Peyer's patch (tissue), 4 donors: ENCODE data around the gene MYLK. TPM values are rescaled to one million over a fixed set of nuclear protein-coding genes. Genes with fewer than 3 reads are reported as not detected.
"Not testable (repeated sequence)": the region's sequence is repeated elsewhere in the genome, so short reads cannot be mapped to it uniquely, and the experiment has no call there.

ENCODE experiments used
- DNase-seq, 3 donors: peaks; one replicate each; pipeline ENCODE4 v3.0.0-alpha.2; 2017 to 2019
- H3K27ac ChIP-seq, 4 donors: fragments of 200-600 bp; sonication (generic); one replicate each; pipeline ENCODE4 v1.5.1; 2016 to 2019
- H3K27me3 ChIP-seq, 2 donors: fragments of 200-600 bp; sonication (generic); one replicate each; pipeline ENCODE4 v1.5.1; 2019
- H3K36me3 ChIP-seq, 3 donors: fragments of 200-600 bp; sonication (generic); one replicate each; pipeline ENCODE4 v1.5.1; 2016 to 2019
- H3K4me1 ChIP-seq, 4 donors: fragments of 200-600 bp; sonication (generic); one replicate each; pipeline ENCODE4 v1.5.1; 2016 to 2019
- H3K4me3 ChIP-seq, 4 donors: fragments of 200-600 bp; sonication (generic); 1 replicate in 3 of 4; 2 replicates in 1 of 4; pipeline ENCODE4 v1.5.1; 2016 to 2019; ENCODE audit warnings: mild to moderate bottlenecking in 1 of 4
- H3K9me3 ChIP-seq, 4 donors: fragments of 200-600 bp; sonication (generic); one replicate each; pipeline ENCODE4 v1.5.1; 2016 to 2019; ENCODE audit warnings: mild to moderate bottlenecking in 1 of 4
- CTCF ChIP-seq, 6 experiments: fragments of 450-650 bp in 4 of 6; fragments of 200-600 bp in 2 of 6; sonication (generic) in 1 of 6; IDR thresholded peaks; one replicate each; pipeline ENCODE4 v1.5.1; 2017 to 2019; ENCODE audit warnings: antibody characterized with exemption in 6 of 6, mild to moderate bottlenecking in 3 of 6, moderate library complexity in 1 of 6
- POLR2A ChIP-seq, 2 donors: fragments of 450-650 bp; IDR thresholded peaks; one replicate each; pipeline ENCODE4 v1.5.1; 2017; ENCODE audit warnings: antibody characterized with exemption in 2 of 2, mild to moderate bottlenecking in 2 of 2, moderate library complexity in 2 of 2
- total RNA-seq, 4 donors: library from RNA; depleted of rRNA; stranded (reverse); fragments of >200 nt; gene quantifications; one replicate each; pipeline ENCODE4 v1.1.0, GENCODE V29; 2016

Gene MYLK
- total RNA-seq, 4 donors from 2014 or later: 81.3 to 117 (median 94.1) TPM

- no peak overlapping the region for H3K4me3 ChIP-seq
- no peak overlapping the region for H3K27ac ChIP-seq
- DNase-seq: no peak
- no peaks in the 10 kb centered on the region for H3K36me3 ChIP-seq
- no peaks in the 10 kb centered on the region for H3K27me3 ChIP-seq
- no peaks in the 10 kb centered on the region for H3K4me1 ChIP-seq
- peaks cover 0 to 8% (median 0%) of the 10 kb centered on the region in 4 donors for H3K9me3 ChIP-seq
- TF ChIP-seq POLR2A (IDR thresholded peaks at IDR 0.05): no peak
Measured at GRCh38 chr3:123893012-123893411, 8.9 kb upstream of the MYLK start.

GRCh38 chr3:123892195-123892594 lies 8.1 kb upstream of the MYLK start:
- Histone ChIP-seq H3K36me3 (no peaks in the 10 kb centered on the region), H3K27me3 (no peaks in the 10 kb centered on the region), H3K27ac (no peak overlapping the region), H3K4me1 (no peaks in the 10 kb centered on the region), H3K9me3 (peaks cover 0 to 8% (median 0%) of the 10 kb centered on the region in 4 donors), H3K4me3 (no peak overlapping the region)
- TF ChIP-seq POLR2A (IDR thresholded peaks at IDR 0.05) (no peak), CTCF (IDR thresholded peaks at IDR 0.05) (no peak)
- DNase-seq: no peak

- not testable (repeated sequence) for H3K9me3 ChIP-seq, H3K36me3 ChIP-seq, H3K27ac ChIP-seq, H3K27me3 ChIP-seq, H3K4me1 ChIP-seq, DNase-seq, H3K4me3 ChIP-seq
Measured at GRCh38 chr3:123890991-123891390, 6.9 kb upstream of the MYLK start.

- H3K9me3 ChIP-seq, H3K4me3 ChIP-seq, H3K4me1 ChIP-seq, H3K27ac ChIP-seq, H3K27me3 ChIP-seq, H3K36me3 ChIP-seq, DNase-seq: not testable (repeated sequence)
Measured at GRCh38 chr3:123890162-123890561, 6.0 kb upstream of the MYLK start.

GRCh38 chr3:123884993-123885392 lies 861 bp upstream of the MYLK start:
- Histone ChIP-seq H3K27me3 (no peaks in the 10 kb centered on the region), H3K27ac (no peak overlapping the region), H3K4me1 (peaks cover 0 to 7% (median 0%) of the 10 kb centered on the region in 4 donors), H3K36me3 (no peaks in the 10 kb centered on the region), H3K9me3 (no peaks in the 10 kb centered on the region), H3K4me3 (no peak overlapping the region)
- TF ChIP-seq CTCF (IDR thresholded peaks at IDR 0.05) (no peak), POLR2A (IDR thresholded peaks at IDR 0.05) (no peak)
- DNase-seq: no peak

GRCh38 chr3:123883701-123884202 lies 380 bp downstream of the MYLK start:
- no peaks in the 10 kb centered on the region for H3K27me3 ChIP-seq
- peak overlapping the region; percentile 2 to 45 (median 37) for H3K4me3 ChIP-seq
- no peaks in the 10 kb centered on the region for H3K36me3 ChIP-seq
- H3K4me1 ChIP-seq: peaks cover 0 to 7% (median 0%) of the 10 kb centered on the region in 4 donors
- no peak overlapping the region for H3K27ac ChIP-seq
- DNase-seq: no peak
- no peaks in the 10 kb centered on the region for H3K9me3 ChIP-seq
- TF ChIP-seq POLR2A (IDR thresholded peaks at IDR 0.05): no peak
- TF ChIP-seq CTCF (IDR thresholded peaks at IDR 0.05): no peak

GRCh38 chr3:123883111-123883510 lies 1.0 kb downstream of the MYLK start:
- H3K36me3 ChIP-seq: no peaks in the 10 kb centered on the region
- H3K4me1 ChIP-seq: peaks cover 0 to 7% (median 0%) of the 10 kb centered on the region in 4 donors
- H3K9me3 ChIP-seq: no peaks in the 10 kb centered on the region
- DNase-seq: no peak
- TF ChIP-seq POLR2A (IDR thresholded peaks at IDR 0.05) (no peak), CTCF (IDR thresholded peaks at IDR 0.05) (no peak)
- H3K4me3 ChIP-seq: no peak overlapping the region
- H3K27ac ChIP-seq: no peak overlapping the region
- H3K27me3 ChIP-seq: no peaks in the 10 kb centered on the region
